Liver (tissue), 9 donors: ENCODE data around the gene TMPRSS5. TPM values are rescaled to one million over a fixed set of nuclear protein-coding genes. Genes with fewer than 3 reads are reported as not detected.

Source experiments
- DNase-seq: peaks from one replicate; pipeline ENCODE4 v3.0.0-alpha.2; 2017; ENCODE audit warnings: low spot score
- H3K27ac ChIP-seq, 2 donors: one replicate each; pipeline ENCODE4 v1.7.0; 2013; ENCODE audit warnings: inconsistent platforms in 2 of 2, low read length in 2 of 2, control low read depth in 1 of 2, low read depth in 1 of 2, mild to moderate bottlenecking in 1 of 2
- H3K27me3 ChIP-seq, 4 donors: one replicate each; pipeline versions ENCODE4 v1.6.1 to v1.7.0; 2013; ENCODE audit warnings: low read length in 3 of 4, inconsistent platforms in 1 of 4, mild to moderate bottlenecking in 1 of 4, moderate library complexity in 1 of 4; ENCODE audit not compliant: control insufficient read depth in 4 of 4, insufficient read depth in 4 of 4
- H3K36me3 ChIP-seq, 4 donors: one replicate each; pipeline versions ENCODE4 v1.6.1 to v1.7.0; 2013; ENCODE audit warnings: low read length in 3 of 4, mild to moderate bottlenecking in 3 of 4, low read depth in 1 of 4, moderate library complexity in 1 of 4; ENCODE audit not compliant: control insufficient read depth in 4 of 4, insufficient read depth in 3 of 4
- H3K4me1 ChIP-seq, 4 donors: one replicate each; pipeline versions ENCODE4 v1.6.1 to v1.7.0; 2013; ENCODE audit warnings: low read length in 3 of 4, mild to moderate bottlenecking in 3 of 4, moderate library complexity in 1 of 4; ENCODE audit not compliant: control insufficient read depth in 4 of 4, insufficient read depth in 4 of 4
- H3K4me3 ChIP-seq, 3 donors: one replicate each; pipeline versions ENCODE4 v1.6.1 to v1.7.0; 2013; ENCODE audit warnings: low read length in 3 of 3, control low read depth in 1 of 3, low read depth in 1 of 3, mild to moderate bottlenecking in 1 of 3
- H3K9ac ChIP-seq, 2 donors: one replicate each; pipeline ENCODE4 v1.7.0; 2013; ENCODE audit warnings: low read length in 2 of 2, mild to moderate bottlenecking in 2 of 2, moderate library complexity in 2 of 2, control low read depth in 1 of 2, low read depth in 1 of 2
- H3K9me3 ChIP-seq, 4 donors: one replicate each; pipeline versions ENCODE4 v1.6.1 to v1.7.0; 2013; ENCODE audit warnings: low read length in 3 of 4; ENCODE audit not compliant: control insufficient read depth in 4 of 4
- ATF3 ChIP-seq: IDR thresholded peaks from 2 replicates; pipeline ENCODE4 v1.6.1; 2016; ENCODE audit warnings: antibody characterized with exemption
- EGR1 ChIP-seq, 2 donors: IDR thresholded peaks; 2 replicates each; pipeline ENCODE4 v1.6.1; 2016 to 2018; ENCODE audit warnings: antibody characterized with exemption in 2 of 2, low read depth in 2 of 2
- FOXA1 ChIP-seq: IDR thresholded peaks from 2 replicates; pipeline ENCODE4 v1.6.1; 2016; ENCODE audit warnings: antibody characterized with exemption
- FOXA2 ChIP-seq: IDR thresholded peaks from 2 replicates; pipeline ENCODE4 v1.6.1; 2016; ENCODE audit warnings: antibody characterized with exemption
- HNF4A ChIP-seq, 2 donors: conservative IDR thresholded peaks; 2 replicates each; pipeline ENCODE4 v1.6.1; 2016; ENCODE audit warnings: antibody characterized with exemption in 2 of 2, mild to moderate bottlenecking in 2 of 2
- HNF4G ChIP-seq: IDR thresholded peaks from 2 replicates; pipeline ENCODE4 v1.6.1; 2016; ENCODE audit warnings: antibody characterized with exemption
- JUND ChIP-seq, 2 donors: IDR thresholded peaks; 2 replicates each; pipeline ENCODE4 v1.6.1; 2016; ENCODE audit warnings: antibody characterized with exemption in 2 of 2
- NR2F2 ChIP-seq: IDR thresholded peaks from 2 replicates; pipeline ENCODE4 v1.6.1; 2016; ENCODE audit warnings: antibody characterized with exemption
- RAD21 ChIP-seq, 2 donors: IDR thresholded peaks; 2 replicates each; pipeline ENCODE4 v1.6.1; 2016; ENCODE audit warnings: antibody characterized with exemption in 2 of 2, mild to moderate bottlenecking in 2 of 2
- REST ChIP-seq: IDR thresholded peaks from 2 replicates; pipeline ENCODE4 v1.6.1; 2016; ENCODE audit warnings: antibody characterized with exemption, mild to moderate bottlenecking
- RXRA ChIP-seq, 2 donors: IDR thresholded peaks; 2 replicates each; pipeline ENCODE4 v1.6.1; 2017 to 2018; ENCODE audit warnings: antibody characterized with exemption in 2 of 2, mild to moderate bottlenecking in 1 of 2
- SP1 ChIP-seq: IDR thresholded peaks from 2 replicates; pipeline ENCODE4 v1.6.1; 2018; ENCODE audit warnings: antibody characterized with exemption, mild to moderate bottlenecking
- WGBS: extraction: QIAGEN DNeasy Blood & Tissue Kit; methylation state at CpG from one replicate; pipeline ENCODE4 v1.1.7; 2013; 5-methylcytosine and 5-hydroxymethylcytosine counted together
- polyA plus RNA-seq, 2 donors: library from polyadenylated mRNA; stranded (reverse) in 1 of 2; unstranded in 1 of 2; fragments of 200-250 nt in 1 of 2; fragments of >200 nt in 1 of 2; fragmentation: Nextera tagmentation in 1 of 2; extraction: Ambion mirVana in 1 of 2; gene quantifications; one replicate each; pipeline versions ENCODE4 v1.2.1 to v1.2.3, GENCODE V29; 2013 to 2015
- total RNA-seq, 2 donors: library from RNA; depleted of rRNA; stranded (reverse); fragments of >200 nt; gene quantifications; one replicate each; pipeline ENCODE4 v1.2.3, GENCODE V29; 2014
- TF ChIP-seq, protein P1 (sequence below): IDR thresholded peaks from 2 replicates; pipeline ENCODE4 v1.6.1; 2016; ENCODE audit warnings: antibody characterized with exemption
- TF ChIP-seq, protein P2 (sequence below): IDR thresholded peaks from 2 replicates; pipeline ENCODE4 v1.6.1; 2016; ENCODE audit warnings: antibody characterized with exemption
- donor health status: healthy.
- donor health status: healthy.
- donor health status: healthy.
- donor health status: healthy.
- donor health status: healthy.

TMPRSS5 gene
- total and polyA plus RNA-seq, 4 donors: 0.05 to 0.39 (median 0.17) TPM

GRCh38 chr11:113701491-113701890 lies 4.6 kb downstream of the TMPRSS5 start (continued):
- TF ChIP-seq, protein P1, sequence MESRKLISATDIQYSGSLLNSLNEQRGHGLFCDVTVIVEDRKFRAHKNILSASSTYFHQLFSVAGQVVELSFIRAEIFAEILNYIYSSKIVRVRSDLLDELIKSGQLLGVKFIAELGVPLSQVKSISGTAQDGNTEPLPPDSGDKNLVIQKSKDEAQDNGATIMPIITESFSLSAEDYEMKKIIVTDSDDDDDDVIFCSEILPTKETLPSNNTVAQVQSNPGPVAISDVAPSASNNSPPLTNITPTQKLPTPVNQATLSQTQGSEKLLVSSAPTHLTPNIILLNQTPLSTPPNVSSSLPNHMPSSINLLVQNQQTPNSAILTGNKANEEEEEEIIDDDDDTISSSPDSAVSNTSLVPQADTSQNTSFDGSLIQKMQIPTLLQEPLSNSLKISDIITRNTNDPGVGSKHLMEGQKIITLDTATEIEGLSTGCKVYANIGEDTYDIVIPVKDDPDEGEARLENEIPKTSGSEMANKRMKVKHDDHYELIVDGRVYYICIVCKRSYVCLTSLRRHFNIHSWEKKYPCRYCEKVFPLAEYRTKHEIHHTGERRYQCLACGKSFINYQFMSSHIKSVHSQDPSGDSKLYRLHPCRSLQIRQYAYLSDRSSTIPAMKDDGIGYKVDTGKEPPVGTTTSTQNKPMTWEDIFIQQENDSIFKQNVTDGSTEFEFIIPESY: no peak
- TF ChIP-seq FOXA1: no peak
- TF ChIP-seq NR2F2: no peak
- no peak for TF ChIP-seq RAD21 (IDR thresholded peaks at IDR 0.05)
- no peak for TF ChIP-seq FOXA2
- no peak for TF ChIP-seq RXRA (IDR thresholded peaks at IDR 0.05)

GRCh38 chr11:113698515-113698914 lies 7.6 kb downstream of the TMPRSS5 start:
- 43% methylated on average over 3 of the region's 3 CpGs for WGBS
- TF ChIP-seq JUND (IDR thresholded peaks at IDR 0.05): no peak
- peak in 1 of 2 donors; percentile 32 for TF ChIP-seq RAD21 (IDR thresholded peaks at IDR 0.05)
- peak; percentile 88 to 89 for TF ChIP-seq HNF4A (conservative IDR thresholded peaks at IDR 0.05)
- TF ChIP-seq ATF3: no peak
- TF ChIP-seq, protein P2, sequence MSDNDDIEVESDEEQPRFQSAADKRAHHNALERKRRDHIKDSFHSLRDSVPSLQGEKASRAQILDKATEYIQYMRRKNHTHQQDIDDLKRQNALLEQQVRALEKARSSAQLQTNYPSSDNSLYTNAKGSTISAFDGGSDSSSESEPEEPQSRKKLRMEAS: no peak
- peak; percentile 76 to 78 for TF ChIP-seq RXRA (IDR thresholded peaks at IDR 0.05)
- no peak for TF ChIP-seq NR2F2
- no peak for TF ChIP-seq EGR1 (IDR thresholded peaks at IDR 0.05; ENCODE audit: low read depth in 2 of 2)
- peak; percentile 79 for TF ChIP-seq SP1
- TF ChIP-seq REST: peak; percentile 92
- TF ChIP-seq FOXA2: no peak
- TF ChIP-seq HNF4G: peak; percentile 59
- H3K9me3 ChIP-seq: no peaks in the 10 kb centered on the region
- H3K4me3 ChIP-seq: no peak overlapping the region
- H3K36me3 ChIP-seq: peaks cover 0 to 3% (median 0%) of the 10 kb centered on the region in 4 donors
- no peak overlapping the region for H3K9ac ChIP-seq
- DNase-seq: no peak
- H3K27me3 ChIP-seq: no peaks in the 10 kb centered on the region
- peaks cover 3 to 10% (median 8%) of the 10 kb centered on the region in 4 donors for H3K4me1 ChIP-seq
- H3K27ac ChIP-seq: no peak overlapping the region

DNA sequence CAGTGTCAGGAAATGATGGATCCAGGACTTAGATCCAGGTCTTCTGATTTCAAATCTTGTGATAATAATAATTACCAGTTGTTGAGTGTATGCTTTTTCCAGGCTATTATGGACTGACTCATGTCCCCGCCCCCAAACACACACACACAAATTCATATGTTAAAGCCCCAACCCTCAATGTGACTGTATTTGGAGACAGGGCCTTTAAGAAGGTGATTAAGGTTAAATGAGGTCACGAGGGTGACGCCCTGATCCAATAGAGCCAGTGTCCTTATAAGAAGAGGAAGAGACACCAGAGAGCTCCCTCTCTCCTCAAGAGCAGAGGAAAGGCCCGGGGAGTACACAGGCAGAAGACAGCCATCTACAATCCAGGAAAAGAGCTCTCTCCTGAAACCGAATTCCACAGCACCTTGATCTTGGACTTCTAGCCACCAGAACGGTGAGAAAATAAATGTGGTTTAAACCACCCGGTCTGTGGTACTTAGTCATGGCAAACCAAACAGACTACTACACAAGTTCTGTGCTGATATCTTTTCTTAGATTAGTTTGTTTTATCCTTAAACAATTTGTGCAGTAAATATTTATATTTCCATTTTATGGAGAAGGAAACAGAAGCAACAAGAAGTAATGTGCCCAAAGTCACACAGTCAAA lies 8.2 kb downstream of the TMPRSS5 start:
- Histone ChIP-seq H3K27me3 (no peaks in the 10 kb centered on the region), H3K9me3 (no peaks in the 10 kb centered on the region), H3K36me3 (peaks cover 0 to 3% (median 0%) of the 10 kb centered on the region in 4 donors), H3K9ac (no peak overlapping the region), H3K27ac (no peak overlapping the region), H3K4me1 (peaks cover 3 to 10% (median 8%) of the 10 kb centered on the region in 4 donors), H3K4me3 (no peak overlapping the region)
- 90% methylated on average over 7 of the region's 7 CpGs for WGBS
- TF ChIP-seq JUND (IDR thresholded peaks at IDR 0.05): no peak
- no peak for TF ChIP-seq RXRA (IDR thresholded peaks at IDR 0.05)
- TF ChIP-seq REST: no peak
- TF ChIP-seq, protein P2: no peak
- TF ChIP-seq, protein P1: no peak
- no peak for TF ChIP-seq FOXA1
- TF ChIP-seq EGR1 (IDR thresholded peaks at IDR 0.05; ENCODE audit: low read depth in 2 of 2): no peak
- DNase-seq: no peak
